GM23338 (cell line): Measurements from ENCODE around the gene MPRIP. TPM values are rescaled to one million over a fixed set of nuclear protein-coding genes. Genes with fewer than 3 reads are reported as not detected.

Experiments
- ATAC-seq: fragments of 200-7000 bp; cut with Tn5 transposase; 3 replicates; pipeline ENCODE4 v1.9.1; 2020
- DNase-seq: peaks from one replicate; pipeline ENCODE4 v3.0.0-alpha.2; 2015; ENCODE audit warnings: low spot score
- H2AFZ ChIP-seq: fragments of 200-600 bp; sonication (generic); 2 replicates; pipeline ENCODE4 v1.8.0; 2016; ENCODE audit warnings: antibody characterized with exemption, mild to moderate bottlenecking, moderate library complexity
- H3F3A ChIP-seq: fragments of 200-600 bp; sonication (generic); replicated peaks from 2 replicates; pipeline ENCODE4 v1.8.0; 2017; ENCODE audit warnings: antibody characterized with exemption, mixed run types, low read depth
- H3K27ac ChIP-seq: fragments of 200-600 bp; sonication (generic); 2 replicates; pipeline ENCODE4 v1.6.1; 2016; ENCODE audit warnings: low read depth
- H3K27me3 ChIP-seq: fragments of 200-600 bp; sonication (generic); 2 replicates; pipeline ENCODE4 v1.8.0; 2016; ENCODE audit warnings: mild to moderate bottlenecking, mixed run types, moderate library complexity; ENCODE audit not compliant: insufficient read depth
- H3K36me3 ChIP-seq: fragments of 200-600 bp; sonication (generic); 2 replicates; pipeline ENCODE4 v1.8.0; 2016; ENCODE audit warnings: mild to moderate bottlenecking; ENCODE audit not compliant: insufficient read depth
- H3K4me1 ChIP-seq: fragments of 200-600 bp; sonication (generic); 2 replicates; pipeline ENCODE4 v1.8.0; 2016; ENCODE audit warnings: mild to moderate bottlenecking, moderate library complexity; ENCODE audit not compliant: insufficient read depth
- H3K4me2 ChIP-seq: fragments of 200-600 bp; sonication (generic); 2 replicates; pipeline ENCODE4 v1.7.1; 2017; ENCODE audit warnings: mixed run types
- H3K4me3 ChIP-seq: fragments of 200-600 bp; sonication (generic); 2 replicates; pipeline ENCODE4 v1.6.1; 2016; ENCODE audit warnings: mixed run types
- H3K79me2 ChIP-seq: fragments of 200-600 bp; sonication (generic); replicated peaks from 2 replicates; pipeline ENCODE4 v1.8.0; 2017; ENCODE audit warnings: mild to moderate bottlenecking; ENCODE audit not compliant: insufficient read depth
- H3K9me2 ChIP-seq: fragments of 200-600 bp; sonication (generic); 2 replicates; pipeline ENCODE4 v1.8.0; 2017; ENCODE audit not compliant: insufficient read depth
- H4K20me1 ChIP-seq: fragments of 200-600 bp; sonication (generic); replicated peaks from 2 replicates; pipeline ENCODE4 v1.8.0; 2017; ENCODE audit warnings: mild to moderate bottlenecking; ENCODE audit not compliant: insufficient read depth
- H3K27ac Mint-ChIP-seq: 2 replicates; pipeline ENCODE4 v1.8.0; 2020; ENCODE audit warnings: inconsistent platforms, mild to moderate bottlenecking, moderate library complexity, mixed read lengths
- H3K27me3 Mint-ChIP-seq: 3 replicates; pipeline ENCODE4 v1.8.0; 2022; ENCODE audit warnings: low read depth, mild to moderate bottlenecking, moderate library complexity, mixed read lengths, inconsistent platforms; ENCODE audit not compliant: insufficient read depth, poor library complexity
- H3K36me3 Mint-ChIP-seq: 3 replicates; pipeline ENCODE4 v1.8.0; 2021; ENCODE audit warnings: low read depth, mild to moderate bottlenecking, inconsistent platforms, moderate library complexity, mixed read lengths
- H3K4me1 Mint-ChIP-seq: 3 replicates; pipeline ENCODE4 v1.8.0; 2020; ENCODE audit warnings: mild to moderate bottlenecking, inconsistent platforms, mixed read lengths
- H3K4me3 Mint-ChIP-seq: 3 replicates; pipeline ENCODE4 v1.8.0; 2021; ENCODE audit warnings: moderate library complexity, mild to moderate bottlenecking, inconsistent platforms, mixed read lengths
- H3K9me3 Mint-ChIP-seq: 3 replicates; pipeline ENCODE4 v1.8.0; 2020; ENCODE audit warnings: moderate library complexity, mild to moderate bottlenecking, inconsistent platforms, mixed read lengths
- CTCF ChIP-seq, 2 experiments: fragments of 200-600 bp in 1 of 2; sonication (generic) in 1 of 2; conservative IDR thresholded peaks; 2 replicates each; pipeline versions ENCODE4 v1.5.1 to v1.6.1; 2016 to 2017; ENCODE audit warnings: antibody characterized with exemption in 2 of 2, low read depth in 2 of 2, mild to moderate bottlenecking in 2 of 2, moderate library complexity in 1 of 2
- EZH2 ChIP-seq: fragments of 200-600 bp; sonication (generic); IDR thresholded peaks from one replicate; pipeline ENCODE4 v1.8.0; 2017; ENCODE audit warnings: antibody characterized with exemption, mild to moderate bottlenecking, low read depth; ENCODE audit not compliant: unreplicated experiment
- NANOG ChIP-seq: IDR thresholded peaks from 2 replicates; pipeline ENCODE4 v1.6.1; 2016; ENCODE audit warnings: antibody characterized with exemption, borderline replicate concordance
- POLR2AphosphoS5 ChIP-seq: IDR thresholded peaks from 2 replicates; pipeline ENCODE4 v1.6.1; 2016; ENCODE audit warnings: antibody characterized with exemption, low read depth
- REST ChIP-seq: IDR thresholded peaks from one replicate; pipeline ENCODE4 v1.6.1; 2018; ENCODE audit warnings: antibody characterized with exemption; ENCODE audit not compliant: unreplicated experiment
- ZNF114 ChIP-seq: fragments of 250-450 bp; sonication (Bioruptor Pico); IDR thresholded peaks from 2 replicates; pipeline ENCODE4 v1.5.0; 2020; ENCODE audit warnings: mild to moderate bottlenecking, moderate library complexity
- ZNF331 ChIP-seq: fragments of 250-450 bp; sonication (Bioruptor Pico); IDR thresholded peaks from 2 replicates; pipeline ENCODE4 v1.5.0; 2020; ENCODE audit warnings: low read depth, mild to moderate bottlenecking, moderate library complexity
- polyA plus RNA-seq: library from polyadenylated mRNA; unstranded; fragments of >200 nt; fragmentation: Nextera tagmentation; extraction: Ambion mirVana; gene quantifications from 2 replicates; pipeline ENCODE4 v1.2.1, GENCODE V29; 2016
- total RNA-seq: library from RNA; depleted of rRNA; stranded (reverse); fragments of >200 nt; shearing (Covaris generic); gene quantifications from 2 replicates; pipeline ENCODE4 v1.2.3, GENCODE V29; 2014
- TF ChIP-seq, protein P1 (sequence below): IDR thresholded peaks from 2 replicates; pipeline ENCODE4 v1.6.1; 2016; ENCODE audit warnings: antibody characterized with exemption
- TF ChIP-seq, protein P2 (sequence below): fragments of 250-450 bp; sonication (Bioruptor Pico); IDR thresholded peaks from 2 replicates; pipeline ENCODE4 v1.5.0; 2020; ENCODE audit warnings: mild to moderate bottlenecking, moderate library complexity

The MPRIP gene
- total and polyA plus RNA-seq, 2 experiments from 2014 or later, result 39.3 to 113 TPM

DNA sequence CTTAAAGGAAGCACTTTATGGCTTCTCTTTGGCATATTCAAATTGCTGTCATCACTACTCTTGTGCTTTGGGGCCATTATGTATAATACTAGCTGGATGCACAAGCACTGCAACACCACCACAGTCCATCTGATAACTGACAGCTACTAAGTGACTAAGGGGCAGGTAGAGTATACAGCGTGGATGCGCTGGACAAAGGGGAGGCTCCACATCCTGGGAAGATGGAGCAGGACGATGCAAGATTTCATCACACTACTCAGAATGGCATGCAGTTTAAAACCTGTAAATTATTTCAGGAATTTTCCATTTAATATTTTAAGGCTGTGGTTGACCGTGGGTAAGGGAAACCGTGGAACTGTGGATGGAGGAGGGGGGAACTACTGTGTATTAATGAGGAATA is 25.0 kb downstream of the MPRIP start:
- Histone ChIP-seq H3F3A (no peaks in the 10 kb centered on the region), H3K9me2 (0 out of 2 replicates have a peak, but pooled peaks cover 4% of the 10 kb centered on the region), H4K20me1 (peaks cover 10% of the 10 kb centered on the region; the same call in 1 of the 2 replicates), H3K27me3 (no peaks in the 10 kb centered on the region), H3K4me3 (no peak overlapping the region), H2AFZ (no peak overlapping the region), H3K4me1 (0 out of 2 replicates have a peak, but pooled peaks cover 7% of the 10 kb centered on the region), H3K4me2 (no peak overlapping the region), H3K27ac (peak overlapping the region; percentile 65; the same call in 1 of the 2 replicates), H3K79me2 (peaks cover 97% of the 10 kb centered on the region), H3K36me3 (no peaks in the 10 kb centered on the region)
- TF ChIP-seq ZNF331 (CRISPR knock-in tag), result no peak
- H3K9me3 Mint-ChIP-seq, result no peaks in the 10 kb centered on the region
- peak overlapping the region; percentile 95 for H3K27ac Mint-ChIP-seq
- H3K27me3 Mint-ChIP-seq, result peaks cover 4% of the 10 kb centered on the region
- peaks cover 9% of the 10 kb centered on the region for H3K36me3 Mint-ChIP-seq
- DNase-seq, result no peak
- no peak for ATAC-seq
- peaks cover 8% of the 10 kb centered on the region for H3K4me1 Mint-ChIP-seq
- no peak overlapping the region for H3K4me3 Mint-ChIP-seq

GRCh38 chr17:17069849-17070248 is 27.6 kb downstream of the MPRIP start:
- 0 out of 2 replicates have a peak, but pooled peaks cover 7% of the 10 kb centered on the region for H3K4me1 ChIP-seq
- peaks cover 94% of the 10 kb centered on the region for H3K79me2 ChIP-seq
- TF ChIP-seq, protein P1, sequence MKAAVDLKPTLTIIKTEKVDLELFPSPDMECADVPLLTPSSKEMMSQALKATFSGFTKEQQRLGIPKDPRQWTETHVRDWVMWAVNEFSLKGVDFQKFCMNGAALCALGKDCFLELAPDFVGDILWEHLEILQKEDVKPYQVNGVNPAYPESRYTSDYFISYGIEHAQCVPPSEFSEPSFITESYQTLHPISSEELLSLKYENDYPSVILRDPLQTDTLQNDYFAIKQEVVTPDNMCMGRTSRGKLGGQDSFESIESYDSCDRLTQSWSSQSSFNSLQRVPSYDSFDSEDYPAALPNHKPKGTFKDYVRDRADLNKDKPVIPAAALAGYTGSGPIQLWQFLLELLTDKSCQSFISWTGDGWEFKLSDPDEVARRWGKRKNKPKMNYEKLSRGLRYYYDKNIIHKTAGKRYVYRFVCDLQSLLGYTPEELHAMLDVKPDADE, result no peak
- TF ChIP-seq POLR2AphosphoS5 (no peak), CTCF (conservative IDR thresholded peaks at IDR 0.05; ENCODE audit: low read depth in 2 of 2) (no peak), NANOG (no peak), ZNF331 (CRISPR knock-in tag) (no peak), ZNF114 (CRISPR knock-in tag) (no peak), EZH2 (no peak), REST (no peak)
- TF ChIP-seq, protein P2, sequence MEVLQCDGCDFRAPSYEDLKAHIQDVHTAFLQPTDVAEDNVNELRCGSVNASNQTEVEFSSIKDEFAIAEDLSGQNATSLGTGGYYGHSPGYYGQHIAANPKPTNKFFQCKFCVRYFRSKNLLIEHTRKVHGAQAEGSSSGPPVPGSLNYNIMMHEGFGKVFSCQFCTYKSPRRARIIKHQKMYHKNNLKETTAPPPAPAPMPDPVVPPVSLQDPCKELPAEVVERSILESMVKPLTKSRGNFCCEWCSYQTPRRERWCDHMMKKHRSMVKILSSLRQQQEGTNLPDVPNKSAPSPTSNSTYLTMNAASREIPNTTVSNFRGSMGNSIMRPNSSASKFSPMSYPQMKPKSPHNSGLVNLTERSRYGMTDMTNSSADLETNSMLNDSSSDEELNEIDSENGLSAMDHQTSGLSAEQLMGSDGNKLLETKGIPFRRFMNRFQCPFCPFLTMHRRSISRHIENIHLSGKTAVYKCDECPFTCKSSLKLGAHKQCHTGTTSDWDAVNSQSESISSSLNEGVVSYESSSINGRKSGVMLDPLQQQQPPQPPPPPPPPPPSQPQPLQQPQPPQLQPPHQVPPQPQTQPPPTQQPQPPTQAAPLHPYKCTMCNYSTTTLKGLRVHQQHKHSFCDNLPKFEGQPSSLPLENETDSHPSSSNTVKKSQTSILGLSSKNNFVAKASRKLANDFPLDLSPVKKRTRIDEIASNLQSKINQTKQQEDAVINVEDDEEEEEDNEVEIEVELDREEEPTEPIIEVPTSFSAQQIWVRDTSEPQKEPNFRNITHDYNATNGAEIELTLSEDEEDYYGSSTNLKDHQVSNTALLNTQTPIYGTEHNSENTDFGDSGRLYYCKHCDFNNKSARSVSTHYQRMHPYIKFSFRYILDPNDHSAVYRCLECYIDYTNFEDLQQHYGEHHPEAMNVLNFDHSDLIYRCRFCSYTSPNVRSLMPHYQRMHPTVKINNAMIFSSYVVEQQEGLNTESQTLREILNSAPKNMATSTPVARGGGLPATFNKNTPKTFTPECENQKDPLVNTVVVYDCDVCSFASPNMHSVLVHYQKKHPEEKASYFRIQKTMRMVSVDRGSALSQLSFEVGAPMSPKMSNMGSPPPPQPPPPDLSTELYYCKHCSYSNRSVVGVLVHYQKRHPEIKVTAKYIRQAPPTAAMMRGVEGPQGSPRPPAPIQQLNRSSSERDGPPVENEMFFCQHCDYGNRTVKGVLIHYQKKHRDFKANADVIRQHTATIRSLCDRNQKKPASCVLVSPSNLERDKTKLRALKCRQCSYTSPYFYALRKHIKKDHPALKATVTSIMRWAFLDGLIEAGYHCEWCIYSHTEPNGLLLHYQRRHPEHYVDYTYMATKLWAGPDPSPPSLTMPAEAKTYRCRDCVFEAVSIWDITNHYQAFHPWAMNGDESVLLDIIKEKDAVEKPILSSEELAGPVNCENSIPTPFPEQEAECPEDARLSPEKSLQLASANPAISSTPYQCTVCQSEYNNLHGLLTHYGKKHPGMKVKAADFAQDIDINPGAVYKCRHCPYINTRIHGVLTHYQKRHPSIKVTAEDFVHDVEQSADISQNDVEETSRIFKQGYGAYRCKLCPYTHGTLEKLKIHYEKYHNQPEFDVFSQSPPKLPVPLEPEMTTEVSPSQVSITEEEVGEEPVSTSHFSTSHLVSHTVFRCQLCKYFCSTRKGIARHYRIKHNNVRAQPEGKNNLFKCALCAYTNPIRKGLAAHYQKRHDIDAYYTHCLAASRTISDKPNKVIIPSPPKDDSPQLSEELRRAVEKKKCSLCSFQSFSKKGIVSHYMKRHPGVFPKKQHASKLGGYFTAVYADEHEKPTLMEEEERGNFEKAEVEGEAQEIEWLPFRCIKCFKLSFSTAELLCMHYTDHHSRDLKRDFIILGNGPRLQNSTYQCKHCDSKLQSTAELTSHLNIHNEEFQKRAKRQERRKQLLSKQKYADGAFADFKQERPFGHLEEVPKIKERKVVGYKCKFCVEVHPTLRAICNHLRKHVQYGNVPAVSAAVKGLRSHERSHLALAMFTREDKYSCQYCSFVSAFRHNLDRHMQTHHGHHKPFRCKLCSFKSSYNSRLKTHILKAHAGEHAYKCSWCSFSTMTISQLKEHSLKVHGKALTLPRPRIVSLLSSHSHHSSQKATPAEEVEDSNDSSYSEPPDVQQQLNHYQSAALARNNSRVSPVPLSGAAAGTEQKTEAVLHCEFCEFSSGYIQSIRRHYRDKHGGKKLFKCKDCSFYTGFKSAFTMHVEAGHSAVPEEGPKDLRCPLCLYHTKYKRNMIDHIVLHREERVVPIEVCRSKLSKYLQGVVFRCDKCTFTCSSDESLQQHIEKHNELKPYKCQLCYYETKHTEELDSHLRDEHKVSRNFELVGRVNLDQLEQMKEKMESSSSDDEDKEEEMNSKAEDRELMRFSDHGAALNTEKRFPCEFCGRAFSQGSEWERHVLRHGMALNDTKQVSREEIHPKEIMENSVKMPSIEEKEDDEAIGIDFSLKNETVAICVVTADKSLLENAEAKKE (CRISPR knock-in tag), result no peak

More at GRCh38 chr17:17069849-17070248, 27.6 kb downstream of the MPRIP start:
- H3K36me3 Mint-ChIP-seq, result peaks cover 9% of the 10 kb centered on the region
- H3K4me3 Mint-ChIP-seq, result no peak overlapping the region
- peaks cover 6% of the 10 kb centered on the region for H3K27me3 Mint-ChIP-seq
- H3K9me3 Mint-ChIP-seq, result no peaks in the 10 kb centered on the region
- DNase-seq (no peak), ATAC-seq (no peak)
- H3K36me3 ChIP-seq, result no peaks in the 10 kb centered on the region
- H2AFZ ChIP-seq, result no peak overlapping the region
- H3K27ac ChIP-seq, result no peak overlapping the region
- no peaks in the 10 kb centered on the region for H3F3A ChIP-seq
- no peaks in the 10 kb centered on the region for H3K27me3 ChIP-seq
- no peak overlapping the region for H3K4me2 ChIP-seq
- H3K9me2 ChIP-seq, result 0 out of 2 replicates have a peak, but pooled peaks cover 4% of the 10 kb centered on the region
- H4K20me1 ChIP-seq, result peaks cover 17% of the 10 kb centered on the region; the same call in 1 of the 2 replicates
- H3K4me3 ChIP-seq, result no peak overlapping the region
- peaks cover 8% of the 10 kb centered on the region for H3K4me1 Mint-ChIP-seq
- no peak overlapping the region for H3K27ac Mint-ChIP-seq
